Fibroblast of lung (primary cell): ENCODE measurements around the gene CMBL. TPM values are rescaled to one million over a fixed set of nuclear protein-coding genes. Genes with fewer than 3 reads are reported as not detected.

Source experiments
- DNase-seq, 2 donors: peaks; one replicate each; pipeline versions ENCODE4 v3.0.0 to v3.0.0-alpha.2; 2010; ENCODE audit warnings: low read depth in 2 of 2
- H2AFZ ChIP-seq: 2 replicates; pipeline ENCODE4 v1.5.1; 2012; ENCODE audit warnings: low read length, control low read depth, inconsistent platforms
- H3K27ac ChIP-seq: 2 replicates; pipeline ENCODE4 v1.5.1; 2011; ENCODE audit warnings: low read length, control low read depth; ENCODE audit not compliant: insufficient read depth
- H3K27me3 ChIP-seq: 2 replicates; pipeline ENCODE4 v1.5.1; 2011; ENCODE audit warnings: mild to moderate bottlenecking, low read length; ENCODE audit not compliant: control insufficient read depth, insufficient read depth
- H3K36me3 ChIP-seq: 2 replicates; pipeline ENCODE4 v1.5.1; 2011; ENCODE audit warnings: low read length; ENCODE audit not compliant: control insufficient read depth, insufficient read depth
- H3K4me1 ChIP-seq: 2 replicates; pipeline ENCODE4 v1.5.1; 2011; ENCODE audit warnings: low read length; ENCODE audit not compliant: control insufficient read depth, insufficient read depth; ENCODE audit errors: extremely low read depth
- H3K4me2 ChIP-seq: 2 replicates; pipeline ENCODE4 v1.5.1; 2011; ENCODE audit warnings: low read length, control low read depth; ENCODE audit not compliant: insufficient read depth; ENCODE audit errors: extremely low read depth
- H3K4me3 ChIP-seq, 4 experiments: fragments of 200-600 bp in 1 of 4; sonication (generic) in 1 of 4; replicated peaks in 1 of 4; 2 replicates each; pipeline ENCODE4 v1.5.1; 2011 to 2016; ENCODE audit warnings: low read length in 4 of 4, low read depth in 3 of 4, mild to moderate bottlenecking in 3 of 4, control low read depth in 2 of 4, inconsistent platforms in 1 of 4, mixed read lengths in 1 of 4; ENCODE audit not compliant: insufficient read depth in 1 of 4; ENCODE audit errors: control extremely low read depth in 1 of 4
- H3K79me2 ChIP-seq: 2 replicates; pipeline ENCODE4 v1.5.1; 2012; ENCODE audit warnings: mild to moderate bottlenecking, low read length, inconsistent platforms; ENCODE audit not compliant: control insufficient read depth, insufficient read depth
- H3K9ac ChIP-seq: 2 replicates; pipeline ENCODE4 v1.5.1; 2011; ENCODE audit warnings: mild to moderate bottlenecking, low read length, control low read depth; ENCODE audit not compliant: insufficient read depth
- H3K9me3 ChIP-seq: 2 replicates; pipeline ENCODE4 v1.5.1; 2012; ENCODE audit warnings: low read depth, low read length; ENCODE audit not compliant: control insufficient read depth, insufficient read depth
- H4K20me1 ChIP-seq: 2 replicates; pipeline ENCODE4 v1.5.1; 2011; ENCODE audit warnings: low read length; ENCODE audit not compliant: control insufficient read depth, insufficient read depth; ENCODE audit errors: extremely low read depth
- CTCF ChIP-seq, 2 donors: IDR thresholded peaks in 1 of 2; conservative IDR thresholded peaks in 1 of 2; 1 replicate in 1 of 2; 2 replicates in 1 of 2; pipeline ENCODE4 v1.5.1; 2011 to 2012; ENCODE audit warnings: low read length in 2 of 2, control low read depth in 1 of 2, inconsistent platforms in 1 of 2, low read depth in 1 of 2, mild to moderate bottlenecking in 1 of 2
- EZH2 ChIP-seq: IDR thresholded peaks from 2 replicates; pipeline ENCODE4 v1.5.1; 2012; ENCODE audit warnings: low read length, control low read depth, mild to moderate bottlenecking; ENCODE audit errors: missing control alignments
- polyA plus RNA-seq, 2 donors: library from polyadenylated mRNA; depleted of rRNA in 1 of 2; stranded (reverse) in 1 of 2; unstranded in 1 of 2; fragments of >200 nt; gene quantifications; 2 replicates each; pipeline ENCODE4 v1.2.1, GENCODE V29; 2011 to 2012; ENCODE audit warnings: missing spikeins in 1 of 2
- total RNA-seq: library from RNA; depleted of rRNA; stranded (reverse); fragments of >200 nt; gene quantifications from 2 replicates; pipeline ENCODE4 v1.2.1, GENCODE V29; 2014

Gene CMBL
- total and polyA plus RNA-seq, 2 donors (not counting 1 experiment from before 2014, with no cell fraction given): 18.6 to 20.8 TPM

- peaks cover 23% of the 10 kb centered on the region for H3K36me3 ChIP-seq
- no peaks in the 10 kb centered on the region for H4K20me1 ChIP-seq
- no peak overlapping the region for H2AFZ ChIP-seq
- peaks cover 4% of the 10 kb centered on the region for H3K4me1 ChIP-seq
- TF ChIP-seq CTCF (conservative IDR thresholded peaks at IDR 0.05 in 1 of 2, IDR thresholded peaks at IDR 0.05 in 1 of 2; ENCODE audit: low read depth in 1 of 2, low read length in 2 of 2) (no peak), EZH2 (no peak)
- H3K9ac ChIP-seq: no peak overlapping the region
- H3K4me3 ChIP-seq: no peak overlapping the region
- no peaks in the 10 kb centered on the region for H3K79me2 ChIP-seq
- H3K27ac ChIP-seq: no peak overlapping the region
- H3K4me2 ChIP-seq: no peak overlapping the region
- no peak for DNase-seq
- H3K27me3 ChIP-seq: no peaks in the 10 kb centered on the region
- no peaks in the 10 kb centered on the region for H3K9me3 ChIP-seq
Observed at GRCh38 chr5:10266137-10266536, 41.6 kb downstream of the CMBL start.

GRCh38 chr5:10265245-10266109, 42.2 kb downstream of the CMBL start:
- Histone ChIP-seq H3K79me2 (no peaks in the 10 kb centered on the region), H3K9ac (no peak overlapping the region), H3K27ac (peak overlapping the region; percentile 40), H3K36me3 (peaks cover 25% of the 10 kb centered on the region), H3K27me3 (no peaks in the 10 kb centered on the region), H3K9me3 (no peaks in the 10 kb centered on the region), H2AFZ (no peak overlapping the region), H3K4me2 (no peak overlapping the region), H3K4me1 (peaks cover 4% of the 10 kb centered on the region), H4K20me1 (no peaks in the 10 kb centered on the region), H3K4me3 (no peak overlapping the region)
- DNase-seq: no peak
- no peak for TF ChIP-seq CTCF (conservative IDR thresholded peaks at IDR 0.05 in 1 of 2, IDR thresholded peaks at IDR 0.05 in 1 of 2; ENCODE audit: low read depth in 1 of 2, low read length in 2 of 2)
- no peak for TF ChIP-seq EZH2

DNA sequence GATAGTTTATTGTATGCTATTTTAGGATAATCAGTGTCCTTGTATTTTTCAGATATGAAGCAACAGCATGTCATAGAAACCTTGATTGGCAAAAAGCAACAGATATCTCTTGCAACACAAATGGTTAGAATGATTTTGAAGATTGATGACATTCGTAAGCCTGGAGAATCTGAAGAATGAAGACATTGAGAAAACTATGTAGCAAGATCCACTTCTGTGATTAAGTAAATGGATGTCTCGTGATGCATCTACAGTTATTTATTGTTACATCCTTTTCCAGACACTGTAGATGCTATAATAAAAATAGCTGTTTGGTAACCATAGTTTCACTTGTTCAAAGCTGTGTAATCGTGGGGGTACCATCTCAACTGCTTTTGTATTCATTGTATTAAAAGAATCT, 43.1 kb downstream of the CMBL start:
- Histone ChIP-seq H3K4me2 (no peak overlapping the region), H3K79me2 (peaks cover under 1% of the 10 kb centered on the region), H3K9ac (no peak overlapping the region), H3K4me1 (peaks cover 4% of the 10 kb centered on the region), H3K27ac (no peak overlapping the region), H2AFZ (no peak overlapping the region), H3K9me3 (no peaks in the 10 kb centered on the region), H3K27me3 (no peaks in the 10 kb centered on the region), H4K20me1 (no peaks in the 10 kb centered on the region), H3K4me3 (no peak overlapping the region), H3K36me3 (peaks cover 33% of the 10 kb centered on the region)
- TF ChIP-seq CTCF (conservative IDR thresholded peaks at IDR 0.05 in 1 of 2, IDR thresholded peaks at IDR 0.05 in 1 of 2; ENCODE audit: low read depth in 1 of 2, low read length in 2 of 2): no peak
- no peak for TF ChIP-seq EZH2
- no peak for DNase-seq
